Liver (tissue), 9 donors: ENCODE measurements around the gene ST7L. TPM values are rescaled to one million over a fixed set of nuclear protein-coding genes. Genes with fewer than 3 reads are reported as not detected.

Source experiments
- DNase-seq: peaks from one replicate; pipeline ENCODE4 v3.0.0-alpha.2; 2017; ENCODE audit warnings: low spot score
- H3K27ac ChIP-seq, 2 donors: one replicate each; pipeline ENCODE4 v1.7.0; 2013; ENCODE audit warnings: inconsistent platforms in 2 of 2, low read length in 2 of 2, control low read depth in 1 of 2, low read depth in 1 of 2, mild to moderate bottlenecking in 1 of 2
- H3K27me3 ChIP-seq, 4 donors: one replicate each; pipeline versions ENCODE4 v1.6.1 to v1.7.0; 2013; ENCODE audit warnings: low read length in 3 of 4, inconsistent platforms in 1 of 4, mild to moderate bottlenecking in 1 of 4, moderate library complexity in 1 of 4; ENCODE audit not compliant: control insufficient read depth in 4 of 4, insufficient read depth in 4 of 4
- H3K36me3 ChIP-seq, 4 donors: one replicate each; pipeline versions ENCODE4 v1.6.1 to v1.7.0; 2013; ENCODE audit warnings: low read length in 3 of 4, mild to moderate bottlenecking in 3 of 4, low read depth in 1 of 4, moderate library complexity in 1 of 4; ENCODE audit not compliant: control insufficient read depth in 4 of 4, insufficient read depth in 3 of 4
- H3K4me1 ChIP-seq, 4 donors: one replicate each; pipeline versions ENCODE4 v1.6.1 to v1.7.0; 2013; ENCODE audit warnings: low read length in 3 of 4, mild to moderate bottlenecking in 3 of 4, moderate library complexity in 1 of 4; ENCODE audit not compliant: control insufficient read depth in 4 of 4, insufficient read depth in 4 of 4
- H3K4me3 ChIP-seq, 3 donors: one replicate each; pipeline versions ENCODE4 v1.6.1 to v1.7.0; 2013; ENCODE audit warnings: low read length in 3 of 3, control low read depth in 1 of 3, low read depth in 1 of 3, mild to moderate bottlenecking in 1 of 3
- H3K9ac ChIP-seq, 2 donors: one replicate each; pipeline ENCODE4 v1.7.0; 2013; ENCODE audit warnings: low read length in 2 of 2, mild to moderate bottlenecking in 2 of 2, moderate library complexity in 2 of 2, control low read depth in 1 of 2, low read depth in 1 of 2
- H3K9me3 ChIP-seq, 4 donors: one replicate each; pipeline versions ENCODE4 v1.6.1 to v1.7.0; 2013; ENCODE audit warnings: low read length in 3 of 4; ENCODE audit not compliant: control insufficient read depth in 4 of 4
- EGR1 ChIP-seq, 2 donors: IDR thresholded peaks; 2 replicates each; pipeline ENCODE4 v1.6.1; 2016 to 2018; ENCODE audit warnings: antibody characterized with exemption in 2 of 2, low read depth in 2 of 2
- FOXA1 ChIP-seq: IDR thresholded peaks from 2 replicates; pipeline ENCODE4 v1.6.1; 2016; ENCODE audit warnings: antibody characterized with exemption
- FOXA2 ChIP-seq: IDR thresholded peaks from 2 replicates; pipeline ENCODE4 v1.6.1; 2016; ENCODE audit warnings: antibody characterized with exemption
- GABPA ChIP-seq, 2 donors: IDR thresholded peaks in 1 of 2; conservative IDR thresholded peaks in 1 of 2; 2 replicates each; pipeline ENCODE4 v1.6.1; 2016; ENCODE audit warnings: antibody characterized with exemption in 2 of 2, mild to moderate bottlenecking in 1 of 2, moderate library complexity in 1 of 2
- HNF4A ChIP-seq, 2 donors: conservative IDR thresholded peaks; 2 replicates each; pipeline ENCODE4 v1.6.1; 2016; ENCODE audit warnings: antibody characterized with exemption in 2 of 2, mild to moderate bottlenecking in 2 of 2
- HNF4G ChIP-seq: IDR thresholded peaks from 2 replicates; pipeline ENCODE4 v1.6.1; 2016; ENCODE audit warnings: antibody characterized with exemption
- JUND ChIP-seq, 2 donors: IDR thresholded peaks; 2 replicates each; pipeline ENCODE4 v1.6.1; 2016; ENCODE audit warnings: antibody characterized with exemption in 2 of 2
- NR2F2 ChIP-seq: IDR thresholded peaks from 2 replicates; pipeline ENCODE4 v1.6.1; 2016; ENCODE audit warnings: antibody characterized with exemption
- RAD21 ChIP-seq, 2 donors: IDR thresholded peaks; 2 replicates each; pipeline ENCODE4 v1.6.1; 2016; ENCODE audit warnings: antibody characterized with exemption in 2 of 2, mild to moderate bottlenecking in 2 of 2
- RXRA ChIP-seq, 2 donors: IDR thresholded peaks; 2 replicates each; pipeline ENCODE4 v1.6.1; 2017 to 2018; ENCODE audit warnings: antibody characterized with exemption in 2 of 2, mild to moderate bottlenecking in 1 of 2
- SP1 ChIP-seq: IDR thresholded peaks from 2 replicates; pipeline ENCODE4 v1.6.1; 2018; ENCODE audit warnings: antibody characterized with exemption, mild to moderate bottlenecking
- TAF1 ChIP-seq: conservative IDR thresholded peaks from 2 replicates; pipeline ENCODE4 v1.6.1; 2016; ENCODE audit warnings: antibody characterized with exemption, mild to moderate bottlenecking
- YY1 ChIP-seq: IDR thresholded peaks from 2 replicates; pipeline ENCODE4 v1.6.1; 2016; ENCODE audit warnings: antibody characterized with exemption, mild to moderate bottlenecking
- WGBS: extraction: QIAGEN DNeasy Blood & Tissue Kit; methylation state at CpG from one replicate; pipeline ENCODE4 v1.1.7; 2013; 5-methylcytosine and 5-hydroxymethylcytosine counted together
- polyA plus RNA-seq, 2 donors: library from polyadenylated mRNA; stranded (reverse) in 1 of 2; unstranded in 1 of 2; fragments of 200-250 nt in 1 of 2; fragments of >200 nt in 1 of 2; fragmentation: Nextera tagmentation in 1 of 2; extraction: Ambion mirVana in 1 of 2; gene quantifications; one replicate each; pipeline versions ENCODE4 v1.2.1 to v1.2.3, GENCODE V29; 2013 to 2015
- total RNA-seq, 2 donors: library from RNA; depleted of rRNA; stranded (reverse); fragments of >200 nt; gene quantifications; one replicate each; pipeline ENCODE4 v1.2.3, GENCODE V29; 2014
- TF ChIP-seq, protein P1 (sequence below): IDR thresholded peaks from 2 replicates; pipeline ENCODE4 v1.6.1; 2016; ENCODE audit warnings: antibody characterized with exemption
- TF ChIP-seq, protein P2 (sequence below): fragments of 150-350 bp; IDR thresholded peaks from 2 replicates; pipeline ENCODE4 v1.5.1; 2017; ENCODE audit warnings: improper control_type of control experiment, low read depth, low read length; ENCODE audit not compliant: missing input control
- TF ChIP-seq, protein P3 (sequence below): IDR thresholded peaks from 2 replicates; pipeline ENCODE4 v1.6.1; 2016; ENCODE audit warnings: antibody characterized with exemption
- donor health status: healthy.
- donor health status: healthy.
- donor health status: healthy.
- donor health status: healthy.
- donor health status: healthy.

The ST7L gene
- total and polyA plus RNA-seq, 4 donors, result 4.9 to 13.6 (median 9.5) TPM

DNA sequence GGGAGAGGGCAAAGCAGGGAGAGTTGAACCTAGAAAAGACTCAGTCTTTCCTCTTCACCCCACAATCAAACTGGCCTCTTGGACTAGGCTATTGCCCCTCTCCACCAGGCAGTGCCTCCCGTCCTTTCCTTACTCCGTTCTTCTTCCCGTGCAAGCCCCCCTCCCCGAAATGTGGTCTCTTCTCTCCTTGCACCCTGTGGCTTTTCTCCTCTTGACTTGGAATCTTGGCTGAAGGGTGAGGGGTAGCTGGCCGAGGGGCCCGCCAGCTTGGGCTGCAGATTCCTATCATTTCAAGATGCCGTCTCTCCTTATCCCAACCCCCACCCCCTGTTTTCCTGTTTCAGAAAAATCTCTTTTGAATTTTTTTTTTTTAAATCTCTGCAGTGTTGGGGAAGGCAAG is 108.6 kb downstream of the ST7L start:
- no peaks in the 10 kb centered on the region for H3K36me3 ChIP-seq
- H3K27me3 ChIP-seq, result peaks cover 0 to 12% (median 4%) of the 10 kb centered on the region in 4 donors
- H3K9me3 ChIP-seq, result no peaks in the 10 kb centered on the region
- no peak overlapping the region for H3K9ac ChIP-seq
- H3K4me3 ChIP-seq, result no peak overlapping the region
- H3K4me1 ChIP-seq, result peaks cover 15 to 19% (median 17%) of the 10 kb centered on the region in 4 donors
- 64% methylated on average over 7 of the region's 7 CpGs for WGBS
- TF ChIP-seq HNF4A (conservative IDR thresholded peaks at IDR 0.05) (no peak), YY1 (no peak), RXRA (IDR thresholded peaks at IDR 0.05) (no peak), TAF1 (no peak), HNF4G (no peak), FOXA2 (no peak), RAD21 (IDR thresholded peaks at IDR 0.05) (no peak), GABPA (IDR thresholded peaks at IDR 0.05 in 1 of 2, conservative IDR thresholded peaks at IDR 0.05 in 1 of 2) (no peak)
- TF ChIP-seq, protein P1, sequence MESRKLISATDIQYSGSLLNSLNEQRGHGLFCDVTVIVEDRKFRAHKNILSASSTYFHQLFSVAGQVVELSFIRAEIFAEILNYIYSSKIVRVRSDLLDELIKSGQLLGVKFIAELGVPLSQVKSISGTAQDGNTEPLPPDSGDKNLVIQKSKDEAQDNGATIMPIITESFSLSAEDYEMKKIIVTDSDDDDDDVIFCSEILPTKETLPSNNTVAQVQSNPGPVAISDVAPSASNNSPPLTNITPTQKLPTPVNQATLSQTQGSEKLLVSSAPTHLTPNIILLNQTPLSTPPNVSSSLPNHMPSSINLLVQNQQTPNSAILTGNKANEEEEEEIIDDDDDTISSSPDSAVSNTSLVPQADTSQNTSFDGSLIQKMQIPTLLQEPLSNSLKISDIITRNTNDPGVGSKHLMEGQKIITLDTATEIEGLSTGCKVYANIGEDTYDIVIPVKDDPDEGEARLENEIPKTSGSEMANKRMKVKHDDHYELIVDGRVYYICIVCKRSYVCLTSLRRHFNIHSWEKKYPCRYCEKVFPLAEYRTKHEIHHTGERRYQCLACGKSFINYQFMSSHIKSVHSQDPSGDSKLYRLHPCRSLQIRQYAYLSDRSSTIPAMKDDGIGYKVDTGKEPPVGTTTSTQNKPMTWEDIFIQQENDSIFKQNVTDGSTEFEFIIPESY, result no peak
- TF ChIP-seq, protein P2, sequence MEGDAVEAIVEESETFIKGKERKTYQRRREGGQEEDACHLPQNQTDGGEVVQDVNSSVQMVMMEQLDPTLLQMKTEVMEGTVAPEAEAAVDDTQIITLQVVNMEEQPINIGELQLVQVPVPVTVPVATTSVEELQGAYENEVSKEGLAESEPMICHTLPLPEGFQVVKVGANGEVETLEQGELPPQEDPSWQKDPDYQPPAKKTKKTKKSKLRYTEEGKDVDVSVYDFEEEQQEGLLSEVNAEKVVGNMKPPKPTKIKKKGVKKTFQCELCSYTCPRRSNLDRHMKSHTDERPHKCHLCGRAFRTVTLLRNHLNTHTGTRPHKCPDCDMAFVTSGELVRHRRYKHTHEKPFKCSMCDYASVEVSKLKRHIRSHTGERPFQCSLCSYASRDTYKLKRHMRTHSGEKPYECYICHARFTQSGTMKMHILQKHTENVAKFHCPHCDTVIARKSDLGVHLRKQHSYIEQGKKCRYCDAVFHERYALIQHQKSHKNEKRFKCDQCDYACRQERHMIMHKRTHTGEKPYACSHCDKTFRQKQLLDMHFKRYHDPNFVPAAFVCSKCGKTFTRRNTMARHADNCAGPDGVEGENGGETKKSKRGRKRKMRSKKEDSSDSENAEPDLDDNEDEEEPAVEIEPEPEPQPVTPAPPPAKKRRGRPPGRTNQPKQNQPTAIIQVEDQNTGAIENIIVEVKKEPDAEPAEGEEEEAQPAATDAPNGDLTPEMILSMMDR, result no peak
- TF ChIP-seq, protein P3, sequence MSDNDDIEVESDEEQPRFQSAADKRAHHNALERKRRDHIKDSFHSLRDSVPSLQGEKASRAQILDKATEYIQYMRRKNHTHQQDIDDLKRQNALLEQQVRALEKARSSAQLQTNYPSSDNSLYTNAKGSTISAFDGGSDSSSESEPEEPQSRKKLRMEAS, result no peak
- DNase-seq, result no peak
- no peak overlapping the region for H3K27ac ChIP-seq

DNA sequence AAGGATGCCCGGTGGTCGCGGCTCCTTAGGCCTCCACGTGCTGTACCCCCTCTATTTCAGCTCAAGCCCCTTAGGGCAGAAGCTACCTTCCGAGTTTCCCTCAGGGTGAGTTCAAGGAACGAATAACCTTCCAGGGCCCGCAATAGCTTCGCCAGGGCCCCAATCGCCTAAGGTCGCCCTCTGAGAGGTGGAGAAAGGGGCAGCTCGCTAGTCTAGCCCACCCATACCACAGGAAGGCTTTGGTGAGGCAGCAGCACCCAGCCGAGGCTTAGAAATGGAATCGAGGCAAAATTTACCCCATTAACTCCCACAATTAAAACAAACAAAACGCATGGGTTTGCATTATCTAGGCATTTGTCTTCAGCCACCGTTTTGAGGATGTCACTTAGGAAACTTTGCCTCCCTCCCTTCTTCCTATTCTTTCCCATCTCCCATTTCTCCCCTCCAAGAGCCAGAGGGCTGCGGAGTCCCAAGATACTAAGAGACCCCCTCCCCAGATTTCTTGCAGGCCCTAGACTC is 109.2 kb downstream of the ST7L start:
- Histone ChIP-seq H3K27ac (no peak overlapping the region), H3K4me3 (no peak overlapping the region), H3K9ac (no peak overlapping the region), H3K36me3 (no peaks in the 10 kb centered on the region), H3K9me3 (no peaks in the 10 kb centered on the region), H3K4me1 (peaks cover 15 to 19% (median 17%) of the 10 kb centered on the region in 4 donors), H3K27me3 (peaks cover 0 to 12% (median 4%) of the 10 kb centered on the region in 4 donors)
- DNase-seq, result no peak
- WGBS, result 36% methylated on average over 16 of the region's 16 CpGs
- TF ChIP-seq RXRA (IDR thresholded peaks at IDR 0.05) (no peak), EGR1 (IDR thresholded peaks at IDR 0.05; ENCODE audit: low read depth in 2 of 2) (no peak)

DNA sequence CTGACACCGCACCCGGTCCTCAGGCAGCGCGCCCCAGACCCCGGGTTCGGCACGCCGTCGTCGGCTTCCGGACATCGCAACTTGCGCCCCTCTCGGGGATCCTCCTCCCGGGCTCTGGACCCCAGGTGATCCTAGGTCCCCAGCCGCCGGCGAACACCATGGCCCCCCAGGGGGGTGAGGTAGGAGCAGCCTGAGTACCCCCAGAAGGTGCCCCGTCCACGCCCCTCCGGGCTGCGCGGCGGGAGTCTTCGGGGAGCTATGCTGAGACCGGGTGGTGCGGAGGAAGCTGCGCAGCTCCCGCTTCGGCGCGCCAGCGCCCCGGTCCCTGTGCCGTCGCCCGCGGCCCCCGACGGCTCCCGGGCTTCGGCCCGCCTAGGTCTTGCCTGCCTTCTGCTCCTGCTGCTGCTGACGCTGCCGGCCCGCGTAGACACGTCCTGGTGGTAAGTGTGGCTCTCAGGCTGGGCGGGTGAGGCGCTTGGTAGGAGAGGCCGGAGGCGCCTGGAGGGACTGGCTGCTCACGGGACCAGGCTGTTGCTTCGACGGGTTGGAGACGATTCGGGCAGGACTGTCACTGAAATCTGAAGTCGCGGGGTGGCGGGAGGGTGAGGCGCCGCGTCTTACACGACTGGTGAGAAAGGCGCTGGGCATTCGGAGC is 109.8 kb downstream of the ST7L start:
- Histone ChIP-seq H3K4me1 (peaks cover 15 to 19% (median 17%) of the 10 kb centered on the region in 4 donors), H3K27me3 (peaks cover 0 to 16% (median 4%) of the 10 kb centered on the region in 4 donors), H3K9ac (no peak overlapping the region), H3K36me3 (no peaks in the 10 kb centered on the region), H3K9me3 (no peaks in the 10 kb centered on the region), H3K27ac (no peak overlapping the region), H3K4me3 (peak overlapping the region in 2 of 3 donors; percentile 46 to 51)
- DNase-seq, result no peak
- 11% methylated on average over 66 of the region's 66 CpGs for WGBS
- TF ChIP-seq GABPA (IDR thresholded peaks at IDR 0.05 in 1 of 2, conservative IDR thresholded peaks at IDR 0.05 in 1 of 2) (no peak), HNF4A (conservative IDR thresholded peaks at IDR 0.05) (no peak), SP1 (no peak), JUND (IDR thresholded peaks at IDR 0.05) (no peak), FOXA1 (no peak), YY1 (no peak), TAF1 (no peak), EGR1 (IDR thresholded peaks at IDR 0.05; ENCODE audit: low read depth in 2 of 2) (no peak), RXRA (IDR thresholded peaks at IDR 0.05) (no peak), NR2F2 (no peak)
- TF ChIP-seq, protein P1, result no peak
